Keratinocyte (primary cell): ENCODE results near the gene S100A5. TPM values are rescaled to one million over a fixed set of nuclear protein-coding genes. Genes with fewer than 3 reads are reported as not detected.

Experiments
- DNase-seq: peaks from one replicate; pipeline ENCODE4 v3.0.0-alpha.2; 2011; ENCODE audit warnings: low read depth, missing footprints, low spot score
- FAIRE-seq: peaks from 2 replicates; lab custom pipeline; 2011; peaks lifted over from hg19 to GRCh38; lab: Jason Lieb, UNC
- H2AFZ ChIP-seq: 2 replicates; pipeline ENCODE4 v1.6.0; 2012; ENCODE audit warnings: low read length, control low read depth, inconsistent platforms; ENCODE audit not compliant: control insufficient read depth
- H3K27ac ChIP-seq: 2 replicates; pipeline ENCODE4 v1.5.1; 2011; ENCODE audit warnings: low read length; ENCODE audit not compliant: control insufficient read depth, insufficient read depth
- H3K27me3 ChIP-seq: 3 replicates; pipeline ENCODE4 v1.6.0; 2011; ENCODE audit warnings: low read length; ENCODE audit not compliant: control insufficient read depth, insufficient read depth; ENCODE audit errors: extremely low read depth
- H3K36me3 ChIP-seq, 2 experiments: 2 replicates in 1 of 2; 3 replicates in 1 of 2; pipeline ENCODE4 v1.5.1; 2011; ENCODE audit warnings: low read length in 2 of 2, mild to moderate bottlenecking in 1 of 2; ENCODE audit not compliant: control insufficient read depth in 2 of 2, insufficient read depth in 2 of 2; ENCODE audit errors: extremely low read depth in 1 of 2
- H3K4me1 ChIP-seq: 3 replicates; pipeline ENCODE4 v1.5.1; 2011; ENCODE audit warnings: low read length; ENCODE audit not compliant: control insufficient read depth, insufficient read depth; ENCODE audit errors: extremely low read depth
- H3K4me2 ChIP-seq: 3 replicates; pipeline ENCODE4 v1.6.0; 2011; ENCODE audit warnings: low read depth, low read length; ENCODE audit not compliant: control insufficient read depth, insufficient read depth; ENCODE audit errors: extremely low read depth
- H3K4me3 ChIP-seq, 3 experiments: fragments of 200-600 bp in 1 of 3; sonication (generic) in 1 of 3; 2 replicates in 2 of 3; 3 replicates in 1 of 3; pipeline ENCODE4 v1.5.1; 2011 to 2016; ENCODE audit warnings: low read length in 3 of 3, mild to moderate bottlenecking in 3 of 3, control low read depth in 2 of 3, inconsistent platforms in 1 of 3, low read depth in 1 of 3, mixed read lengths in 1 of 3, mixed run types in 1 of 3, moderate library complexity in 1 of 3; ENCODE audit not compliant: control insufficient read depth in 2 of 3, insufficient read depth in 2 of 3; ENCODE audit errors: extremely low read depth in 1 of 3
- H3K79me2 ChIP-seq: 2 replicates; pipeline ENCODE4 v1.6.0; 2012; ENCODE audit warnings: low read length; ENCODE audit not compliant: control insufficient read depth, insufficient read depth
- H3K9ac ChIP-seq: 3 replicates; pipeline ENCODE4 v1.6.0; 2011; ENCODE audit warnings: low read length; ENCODE audit not compliant: control insufficient read depth, insufficient read depth; ENCODE audit errors: extremely low read depth
- H3K9me1 ChIP-seq: 3 replicates; pipeline ENCODE4 v1.6.0; 2011; ENCODE audit warnings: low read length; ENCODE audit not compliant: control insufficient read depth, insufficient read depth; ENCODE audit errors: extremely low read depth
- H3K9me3 ChIP-seq: 2 replicates; pipeline ENCODE4 v1.5.1; 2012; ENCODE audit warnings: low read depth, low read length; ENCODE audit not compliant: control insufficient read depth
- H4K20me1 ChIP-seq: 3 replicates; pipeline ENCODE4 v1.6.0; 2011; ENCODE audit warnings: low read length; ENCODE audit not compliant: control insufficient read depth, insufficient read depth; ENCODE audit errors: extremely low read depth
- CTCF ChIP-seq, 3 experiments: IDR thresholded peaks in 1 of 3; conservative IDR thresholded peaks in 1 of 3; optimal IDR thresholded peaks in 1 of 3; 2 replicates in 2 of 3; 3 replicates in 1 of 3; pipeline versions ENCODE3 to v1.5.1; 2011; ENCODE audit warnings: low read length in 3 of 3, mild to moderate bottlenecking in 3 of 3, moderate library complexity in 2 of 3, control low read depth in 1 of 3, inconsistent platforms in 1 of 3; ENCODE audit not compliant: insufficient read depth in 2 of 3; ENCODE audit errors: extremely low read depth in 1 of 3
- EZH2 ChIP-seq: IDR thresholded peaks from one replicate; pipeline ENCODE4 v1.6.1; 2012; ENCODE audit warnings: inconsistent platforms, mild to moderate bottlenecking, low read length, moderate library complexity
- dilution Hi-C: fragments of 300-500 bp; cut with MboI; formaldehyde crosslinking; loops from one replicate; pipeline ENCODE4 v1.7.0; 2020; ENCODE audit warnings: low sequenced_read_pairs; ENCODE audit not compliant: extremely low pct_ligation_motif_present
- polyA plus RNA-seq, 5 experiments: library from polyadenylated mRNA; depleted of rRNA in 3 of 5; stranded (reverse) in 3 of 5; stranded (forward) in 1 of 5; unstranded in 1 of 5; fragments of >200 nt; gene quantifications; 1 replicate in 1 of 5; 2 replicates in 3 of 5; 3 replicates in 1 of 5; pipeline versions ENCODE4 v1.2.1 to v1.2.3, GENCODE V29; 2011 to 2012; ENCODE audit warnings: missing spikeins in 2 of 5, low read depth in 1 of 5, low replicate concordance in 1 of 5

Gene S100A5
- polyA plus RNA-seq, 1 donor (not counting 4 experiments of a cell fraction or from before 2014, with no cell fraction given): 0.20 TPM

DNA sequence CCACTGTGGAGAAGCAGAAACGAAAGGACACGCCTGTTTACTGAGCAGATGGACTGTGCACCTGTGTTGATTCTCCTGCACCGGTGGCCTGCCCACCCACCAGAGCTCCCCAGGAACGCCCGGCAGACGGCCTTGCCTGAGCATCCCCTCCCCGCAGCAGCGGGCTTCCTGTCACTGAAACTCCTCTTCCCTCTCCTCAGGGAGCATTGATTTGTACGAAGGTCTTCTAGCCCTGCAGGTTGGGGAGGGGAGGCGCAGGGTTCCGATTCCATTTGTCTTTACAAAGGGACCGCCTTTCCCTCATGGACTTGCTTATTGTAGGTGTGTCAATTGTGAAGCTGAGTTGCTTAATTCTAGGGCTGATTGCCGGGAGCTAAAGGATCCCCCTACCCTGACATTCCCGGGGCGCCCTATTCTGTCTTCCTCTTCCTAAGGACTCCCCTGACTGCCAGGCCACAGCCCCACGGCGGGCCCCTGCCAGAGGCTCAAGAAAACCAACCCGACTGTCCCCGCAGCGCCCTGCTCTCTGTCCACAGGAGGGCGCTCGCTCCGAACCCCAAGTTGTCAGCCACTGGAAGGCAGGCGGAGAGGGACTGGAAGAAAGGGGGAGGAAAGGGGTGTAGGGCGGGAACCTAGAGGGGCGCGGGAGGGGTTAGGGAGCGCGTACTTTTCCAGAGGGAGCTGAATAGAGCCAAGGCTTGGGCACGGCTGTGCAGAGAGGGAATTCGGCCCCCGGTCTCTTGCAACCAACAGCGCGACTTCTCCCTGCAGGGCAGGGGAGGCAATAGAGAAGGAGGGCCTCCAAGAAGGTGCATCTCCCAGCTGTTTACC lies 7.8 kb downstream of the S100A5 start:
- no peaks in the 10 kb centered on the region for H3K9me1 ChIP-seq
- H3K4me3 ChIP-seq: peak overlapping the region in 1 of 3 experiments; percentile 60
- dilution Hi-C loops: no loop called here
- peak; percentile 70 for DNase-seq
- H3K36me3 ChIP-seq: peaks cover 2 to 15% of the 10 kb centered on the region in 2 experiments
- H3K27me3 ChIP-seq: no peaks in the 10 kb centered on the region
- H3K9ac ChIP-seq: peak overlapping the region; percentile 99
- peaks cover 49% of the 10 kb centered on the region for H3K4me1 ChIP-seq
- H3K4me2 ChIP-seq: peak overlapping the region; percentile 100
- no peak for FAIRE-seq
- H3K9me3 ChIP-seq: no peaks in the 10 kb centered on the region
- H4K20me1 ChIP-seq: peaks cover 8% of the 10 kb centered on the region
- TF ChIP-seq EZH2 (no peak), CTCF (optimal IDR thresholded peaks at IDR 0.05 in 1 of 3, IDR thresholded peaks at IDR 0.05 in 1 of 3, conservative IDR thresholded peaks at IDR 0.05 in 1 of 3; ENCODE audit: extremely low read depth in 1 of 3, insufficient read depth in 2 of 3, low read length in 3 of 3) (peak in 2 of 3 experiments; percentile 78 to 95)
- H3K79me2 ChIP-seq: peaks cover 16% of the 10 kb centered on the region
- H3K27ac ChIP-seq: peak overlapping the region; percentile 99
- H2AFZ ChIP-seq: no peak overlapping the region

DNA sequence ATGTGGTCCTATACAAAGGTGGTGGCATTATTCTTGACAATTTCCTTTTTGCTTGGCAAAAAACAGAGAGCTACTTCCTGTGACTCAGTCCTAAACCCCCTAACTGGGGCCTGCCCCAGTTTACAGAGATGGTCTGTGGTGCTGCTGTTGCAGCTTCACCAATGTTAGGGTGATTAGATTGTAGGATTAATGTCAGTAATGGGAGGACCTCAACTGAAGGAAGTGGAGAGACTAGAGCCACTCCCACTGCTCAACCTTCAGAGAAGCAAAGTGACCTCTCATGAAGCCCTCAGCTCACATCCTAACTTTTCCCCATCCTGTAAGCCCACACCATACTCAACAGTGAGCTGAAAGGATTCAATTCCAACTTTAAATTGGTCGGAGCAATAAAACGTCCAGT lies 8.6 kb downstream of the S100A5 start:
- peaks cover 8% of the 10 kb centered on the region for H4K20me1 ChIP-seq
- peaks cover 16% of the 10 kb centered on the region for H3K79me2 ChIP-seq
- FAIRE-seq: no peak
- no peak overlapping the region for H3K4me3 ChIP-seq
- no peak overlapping the region for H3K9ac ChIP-seq
- H3K4me1 ChIP-seq: peaks cover 55% of the 10 kb centered on the region
- peaks cover 2 to 15% of the 10 kb centered on the region in 2 experiments for H3K36me3 ChIP-seq
- no peaks in the 10 kb centered on the region for H3K27me3 ChIP-seq
- dilution Hi-C loops: no loop called here
- DNase-seq: no peak
- H3K9me3 ChIP-seq: no peaks in the 10 kb centered on the region
- H3K4me2 ChIP-seq: peak overlapping the region; percentile 6
- TF ChIP-seq EZH2 (no peak), CTCF (optimal IDR thresholded peaks at IDR 0.05 in 1 of 3, IDR thresholded peaks at IDR 0.05 in 1 of 3, conservative IDR thresholded peaks at IDR 0.05 in 1 of 3; ENCODE audit: extremely low read depth in 1 of 3, insufficient read depth in 2 of 3, low read length in 3 of 3) (no peak)
- H3K9me1 ChIP-seq: no peaks in the 10 kb centered on the region
- H3K27ac ChIP-seq: peak overlapping the region; percentile 19
- no peak overlapping the region for H2AFZ ChIP-seq
